Central memory CD4-positive, alpha-beta T cell (primary cell): ENCODE measurements around the gene ROBO2.

ENCODE experiments used
- DNase-seq: peaks from one replicate; pipeline ENCODE4 v3.0.0; 2022

ROBO2 gene

GRCh38 chr3:77052051-77052501, 12.2 kb downstream of the ROBO2 start:
- DNase-seq = no peak

- DNase-seq = no peak
These were observed 13.1 kb downstream of the ROBO2 start for GRCh38 chr3:77052733-77053670.

- no peak for DNase-seq
These were observed 13.9 kb downstream of the ROBO2 start for GRCh38 chr3:77053795-77054194.

- DNase-seq = no peak
These were observed 16.0 kb downstream of the ROBO2 start for GRCh38 chr3:77055841-77056341.

- DNase-seq = no peak
These were observed 19.5 kb downstream of the ROBO2 start for GRCh38 chr3:77059354-77059753.

GRCh38 chr3:77063423-77063822, 23.5 kb downstream of the ROBO2 start:
- no peak for DNase-seq

- no peak for DNase-seq
These were observed 25.9 kb downstream of the ROBO2 start for GRCh38 chr3:77065750-77066149.

GRCh38 chr3:77066829-77067228, 26.9 kb downstream of the ROBO2 start:
- no peak for DNase-seq

- DNase-seq = no peak
These were observed 28.9 kb downstream of the ROBO2 start for GRCh38 chr3:77068808-77069207.

- DNase-seq = no peak
These were observed 31.5 kb downstream of the ROBO2 start for GRCh38 chr3:77071364-77071763.

GRCh38 chr3:77071809-77072208, 31.9 kb downstream of the ROBO2 start:
- no peak for DNase-seq

GRCh38 chr3:77072232-77072631, 32.3 kb downstream of the ROBO2 start:
- DNase-seq = no peak

- DNase-seq = no peak
These were observed 38.4 kb downstream of the ROBO2 start for GRCh38 chr3:77078279-77078678.

GRCh38 chr3:77079988-77080610, 40.2 kb downstream of the ROBO2 start:
- DNase-seq = no peak

GRCh38 chr3:77081240-77081661, 41.4 kb downstream of the ROBO2 start:
- DNase-seq = no peak

GRCh38 chr3:77084511-77084910, 44.6 kb downstream of the ROBO2 start:
- no peak for DNase-seq

GRCh38 chr3:77086408-77086807, 46.5 kb downstream of the ROBO2 start:
- no peak for DNase-seq

- DNase-seq = no peak
These were observed 51.9 kb downstream of the ROBO2 start for GRCh38 chr3:77091809-77092208.

GRCh38 chr3:77093101-77093500, 53.2 kb downstream of the ROBO2 start:
- DNase-seq = no peak

- no peak for DNase-seq
These were observed 56.2 kb downstream of the ROBO2 start for GRCh38 chr3:77096145-77096544.

- no peak for DNase-seq
These were observed 57.3 kb downstream of the ROBO2 start for GRCh38 chr3:77096966-77097890.

- no peak for DNase-seq
These were observed 63.3 kb downstream of the ROBO2 start for GRCh38 chr3:77102951-77103769.
